Prostate gland (tissue), 2 donors: ENCODE results near the gene RRAGA. TPM values are rescaled to one million over a fixed set of nuclear protein-coding genes. Genes with fewer than 3 reads are reported as not detected.
"Not testable (repeated sequence)": the region's sequence is repeated elsewhere in the genome, so short reads cannot be mapped to it uniquely, and the experiment has no call there.

Experiments used
- DNase-seq: peaks from one replicate; pipeline ENCODE4 v3.0.0-alpha.2; 2019; ENCODE audit warnings: low spot score
- H3K27ac ChIP-seq, 2 donors: fragments of 200-600 bp; sonication (generic); 2 replicates each; pipeline ENCODE4 v1.5.1; 2017 to 2019
- H3K27me3 ChIP-seq: fragments of 200-600 bp; sonication (generic); replicated peaks from 2 replicates; pipeline ENCODE4 v1.5.1; 2019; ENCODE audit not compliant: insufficient read depth
- H3K36me3 ChIP-seq, 2 donors: fragments of 200-600 bp; sonication (generic); 1 replicate in 1 of 2; 2 replicates in 1 of 2; pipeline versions ENCODE4 v1.5.1 to v1.8.1; 2017 to 2019
- H3K4me1 ChIP-seq: fragments of 200-600 bp; sonication (generic); replicated peaks from 2 replicates; pipeline ENCODE4 v1.5.1; 2019
- H3K4me3 ChIP-seq, 2 donors: fragments of 200-600 bp; sonication (generic); 2 replicates each; pipeline ENCODE4 v1.5.1; 2017 to 2019
- H3K9me3 ChIP-seq: fragments of 200-600 bp; sonication (generic); 2 replicates; pipeline ENCODE4 v1.5.1; 2017
- POLR2A ChIP-seq: fragments of 450-650 bp; IDR thresholded peaks from one replicate; pipeline ENCODE4 v1.6.1; 2016; ENCODE audit warnings: antibody characterized with exemption, mild to moderate bottlenecking
- POLR2AphosphoS5 ChIP-seq: sonication (generic); formaldehyde crosslinking; IDR thresholded peaks from one replicate; pipeline ENCODE4 v1.6.1; 2017; ENCODE audit warnings: antibody characterized with exemption
- WGBS: methylation state at CpG from one replicate; pipeline ENCODE4 v1.1.5; 2018; 5-methylcytosine and 5-hydroxymethylcytosine counted together
- intact Hi-C: fragments of 100-400 bp; cut with DNase I; formaldehyde crosslinking; loops from one replicate; pipeline ENCODE4 v1.14.2; 2022
- small RNA-seq, 2 donors: library from RNA; depleted of rRNA; stranded (forward); fragments of <200 nt; gene quantifications; one replicate each; pipeline ENCODE3, GENCODE V24; 2016
- total RNA-seq, 2 donors: library from RNA; depleted of rRNA; stranded (reverse); fragments of >200 nt; gene quantifications; one replicate each; pipeline ENCODE4 v1.1.0, GENCODE V29; 2016
- TF ChIP-seq, protein P1 (sequence below), 4 experiments: fragments of 200-600 bp in 2 of 4; fragments of 450-650 bp in 2 of 4; sonication (generic) in 2 of 4; IDR thresholded peaks; 1 replicate in 3 of 4; 2 replicates in 1 of 4; pipeline ENCODE4 v1.5.1; 2016 to 2019; ENCODE audit warnings: antibody characterized with exemption in 4 of 4, mild to moderate bottlenecking in 2 of 4, moderate library complexity in 2 of 4

The RRAGA gene
- total RNA-seq, 2 donors from 2014 or later = 49.9 to 63.4 TPM

DNA sequence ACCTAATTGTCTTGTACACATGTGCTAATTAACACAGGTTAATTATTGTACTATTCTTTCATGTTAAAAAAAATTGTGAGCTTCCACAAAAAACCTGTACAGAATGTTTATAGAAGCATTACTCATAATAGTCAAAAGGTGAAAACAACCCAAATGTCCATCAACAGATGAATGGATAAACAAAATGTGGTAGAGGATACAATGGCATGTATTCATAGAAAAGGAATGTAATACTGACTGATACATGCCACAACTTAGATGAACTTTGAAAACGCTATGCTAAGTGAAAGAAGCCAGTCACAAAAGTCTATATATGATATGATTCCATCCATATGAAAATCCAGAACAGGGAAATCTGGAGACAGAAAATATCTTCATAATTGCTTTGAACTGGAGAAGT lies 25.6 kb downstream of the RRAGA start:
- Histone ChIP-seq H3K36me3 (no peaks in the 10 kb centered on the region), H3K9me3 (no peaks in the 10 kb centered on the region), H3K4me3 (no peak overlapping the region), H3K27ac (no peak overlapping the region), H3K27me3 (no peaks in the 10 kb centered on the region), H3K4me1 (no peaks in the 10 kb centered on the region)
- 56% methylated on average over 1 of the region's 1 CpG for WGBS
- DNase-seq = no peak
- intact Hi-C loops = no loop called here
- TF ChIP-seq, protein P1, sequence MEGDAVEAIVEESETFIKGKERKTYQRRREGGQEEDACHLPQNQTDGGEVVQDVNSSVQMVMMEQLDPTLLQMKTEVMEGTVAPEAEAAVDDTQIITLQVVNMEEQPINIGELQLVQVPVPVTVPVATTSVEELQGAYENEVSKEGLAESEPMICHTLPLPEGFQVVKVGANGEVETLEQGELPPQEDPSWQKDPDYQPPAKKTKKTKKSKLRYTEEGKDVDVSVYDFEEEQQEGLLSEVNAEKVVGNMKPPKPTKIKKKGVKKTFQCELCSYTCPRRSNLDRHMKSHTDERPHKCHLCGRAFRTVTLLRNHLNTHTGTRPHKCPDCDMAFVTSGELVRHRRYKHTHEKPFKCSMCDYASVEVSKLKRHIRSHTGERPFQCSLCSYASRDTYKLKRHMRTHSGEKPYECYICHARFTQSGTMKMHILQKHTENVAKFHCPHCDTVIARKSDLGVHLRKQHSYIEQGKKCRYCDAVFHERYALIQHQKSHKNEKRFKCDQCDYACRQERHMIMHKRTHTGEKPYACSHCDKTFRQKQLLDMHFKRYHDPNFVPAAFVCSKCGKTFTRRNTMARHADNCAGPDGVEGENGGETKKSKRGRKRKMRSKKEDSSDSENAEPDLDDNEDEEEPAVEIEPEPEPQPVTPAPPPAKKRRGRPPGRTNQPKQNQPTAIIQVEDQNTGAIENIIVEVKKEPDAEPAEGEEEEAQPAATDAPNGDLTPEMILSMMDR (IDR thresholded peaks at IDR 0.05) = no peak
- TF ChIP-seq POLR2A (no peak), POLR2AphosphoS5 (no peak)

DNA sequence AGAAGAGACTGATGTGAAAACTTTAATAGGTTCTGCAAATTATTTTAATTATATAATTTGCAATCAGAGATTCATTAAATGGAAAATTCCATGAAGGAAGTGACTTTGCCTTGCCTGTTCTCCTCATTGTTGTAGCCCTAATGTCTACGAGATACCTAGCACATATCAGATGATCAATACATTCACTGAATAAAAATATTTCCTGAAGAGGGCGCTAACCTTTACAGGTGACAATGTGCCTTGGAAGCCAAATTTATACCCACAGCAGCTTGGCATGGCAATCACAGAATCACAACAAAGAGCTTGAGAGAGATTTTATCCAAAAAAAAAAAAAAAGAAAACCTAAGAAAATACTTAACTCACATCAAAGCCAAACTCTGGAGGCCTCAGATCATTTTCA lies 36.1 kb downstream of the RRAGA start:
- H3K27me3 ChIP-seq = no peaks in the 10 kb centered on the region
- no peaks in the 10 kb centered on the region for H3K4me1 ChIP-seq
- DNase-seq = no peak
- H3K36me3 ChIP-seq = peaks cover 0 to 8% of the 10 kb centered on the region in 2 donors
- H3K4me3 ChIP-seq = no peak overlapping the region
- intact Hi-C loops = no loop called here
- H3K9me3 ChIP-seq = no peaks in the 10 kb centered on the region
- TF ChIP-seq POLR2AphosphoS5 (no peak), POLR2A (no peak)
- TF ChIP-seq, protein P1 (IDR thresholded peaks at IDR 0.05) = peak in 3 of 4 experiments; percentile 44 to 50 (median 45)
- 62% methylated on average over 2 of the region's 2 CpGs for WGBS
- no peak overlapping the region for H3K27ac ChIP-seq

DNA sequence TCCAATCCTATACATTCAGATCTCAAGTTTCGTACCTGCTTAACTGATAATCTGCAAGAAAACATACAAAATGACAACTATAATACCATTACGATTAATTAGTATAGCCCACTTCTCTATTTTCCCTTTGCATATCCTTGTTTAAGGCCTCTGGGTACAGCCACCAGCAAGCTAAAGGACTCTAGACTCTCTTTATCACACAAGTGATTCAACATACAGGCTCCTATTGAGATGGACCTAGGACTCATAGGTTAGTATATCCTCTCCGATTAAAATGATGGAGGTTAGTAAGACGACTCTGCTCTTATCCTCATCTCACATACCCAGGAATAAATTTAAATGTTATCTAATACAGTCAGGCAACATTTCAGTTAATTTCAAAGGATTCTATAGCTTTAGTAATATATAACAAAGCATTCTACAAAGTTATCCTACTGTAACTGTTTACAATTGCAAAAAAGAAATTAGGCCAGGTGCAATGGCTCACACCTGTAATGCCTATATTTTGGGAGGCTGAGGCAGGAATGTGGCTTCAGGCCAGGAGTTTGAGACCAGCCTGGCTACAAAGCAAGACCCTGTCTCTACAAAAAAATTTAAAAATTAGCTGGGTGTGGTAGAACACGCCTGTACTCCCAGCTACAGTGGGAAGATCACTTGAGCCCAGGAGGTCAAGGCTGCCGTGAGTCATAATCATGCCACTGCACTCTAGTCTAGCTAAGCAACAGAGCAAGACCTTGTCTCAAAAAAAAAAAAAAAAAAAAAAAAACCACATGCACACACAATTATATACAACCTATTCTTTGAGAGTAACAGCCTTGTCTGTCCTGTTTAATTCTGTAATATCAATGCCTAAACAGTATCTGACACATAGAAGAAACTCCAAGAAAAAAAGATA lies 38.1 kb downstream of the RRAGA start:
- no peak for DNase-seq

DNA sequence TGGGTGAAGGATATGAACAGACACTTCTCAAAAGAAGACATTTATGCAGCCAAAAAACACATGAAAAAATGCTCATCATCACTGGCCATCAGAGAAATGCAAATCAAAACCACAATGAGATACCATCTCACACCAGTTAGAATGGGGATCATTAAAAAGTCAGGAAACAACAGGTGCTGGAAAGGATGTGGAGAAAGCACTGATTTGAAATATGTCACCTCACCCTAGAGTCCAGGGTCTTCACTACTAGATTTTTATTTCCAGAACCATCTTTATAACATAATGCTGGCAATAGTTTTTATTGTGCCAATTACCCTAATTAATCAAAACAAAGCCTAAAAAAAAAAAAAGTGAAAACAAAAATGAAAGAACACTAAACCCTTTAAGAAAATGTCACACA lies 48.2 kb downstream of the RRAGA start:
- H3K27ac ChIP-seq, H3K27me3 ChIP-seq, DNase-seq, H3K4me1 ChIP-seq, intact Hi-C loops, H3K4me3 ChIP-seq, H3K36me3 ChIP-seq, H3K9me3 ChIP-seq: not testable (repeated sequence)

More for the DNA sequence above, 38.1 kb downstream of the RRAGA start:
- H3K4me3 ChIP-seq = no peak overlapping the region
- TF ChIP-seq, protein P1 (IDR thresholded peaks at IDR 0.05) = no peak
- TF ChIP-seq POLR2AphosphoS5 (no peak), POLR2A (no peak)
- WGBS = 85% methylated on average over 6 of the region's 6 CpGs
- H3K27me3 ChIP-seq = no peaks in the 10 kb centered on the region
- H3K36me3 ChIP-seq = peaks cover 0 to 8% of the 10 kb centered on the region in 2 donors
- H3K4me1 ChIP-seq = no peaks in the 10 kb centered on the region
- H3K9me3 ChIP-seq = no peaks in the 10 kb centered on the region
- intact Hi-C loops = no loop called here
- H3K27ac ChIP-seq = no peak overlapping the region

Small RNA genes within 50 kb of the gene (small RNA-seq; reads per million reads assigned to genes)
- gene RF00019 = 0 reads per million in 2 donors
- 0 reads per million in 2 donors for gene RNU6-264P
- gene SCARNA8 = 14.1 to 17.0 reads per million in 2 donors

Other genes starting within 250 kb of the RRAGA start
- 1 to 10 TPM in 1 of 2 donors, under 1 TPM in 1; 0.36 to 6.1 TPM for gene SAXO1, start 16.2 kb upstream of the RRAGA start, total RNA-seq
- 10 to 100 TPM in 1 of 2 donors, 1 to 10 TPM in 1; 7.3 to 11.3 TPM for gene HAUS6, start 53.5 kb downstream of the RRAGA start, total RNA-seq
- 10 to 100 TPM; 20.9 to 85.4 TPM for gene PLIN2, start 78.1 kb downstream of the RRAGA start, total RNA-seq
- 100 to 1,000 TPM in 1 of 2 donors, 10 to 100 TPM in 1; 71.4 to 104 TPM for gene DENND4C, start 181.3 kb downstream of the RRAGA start, total RNA-seq